ENCODE data around the gene MYO1E.
"Not testable (repeated sequence)": the region's sequence is repeated elsewhere in the genome, so short reads cannot be mapped to it uniquely, and the experiment has no call there.

Gene MYO1E

GRCh38 chr15:59387196-59387878, 14.7 kb upstream of the MYO1E start:
- DNase-seq (ENCODE audit: low read depth), result not testable (repeated sequence)

GRCh38 chr15:59385171-59385570, 12.5 kb upstream of the MYO1E start:
- no peak for DNase-seq (ENCODE audit: low read depth)

GRCh38 chr15:59384507-59384906, 11.8 kb upstream of the MYO1E start:
- no peak for DNase-seq (ENCODE audit: low read depth)

- no peak for DNase-seq (ENCODE audit: low read depth)
These were observed 8.4 kb upstream of the MYO1E start for GRCh38 chr15:59380902-59381610.

- no peak for DNase-seq (ENCODE audit: low read depth)
These were observed 6.9 kb upstream of the MYO1E start for GRCh38 chr15:59379531-59379930.

GRCh38 chr15:59378855-59379254, 6.2 kb upstream of the MYO1E start:
- DNase-seq (ENCODE audit: low read depth), result no peak

- DNase-seq (ENCODE audit: low read depth), result no peak
These were observed 5.3 kb upstream of the MYO1E start for GRCh38 chr15:59377924-59378323.

- DNase-seq (ENCODE audit: low read depth), result no peak
These were observed 4.1 kb upstream of the MYO1E start for GRCh38 chr15:59376733-59377132.

- no peak for DNase-seq (ENCODE audit: low read depth)
These were observed 544 bp upstream of the MYO1E start for GRCh38 chr15:59373215-59373614.

GRCh38 chr15:59371458-59372351, 966 bp downstream of the MYO1E start:
- no peak for DNase-seq (ENCODE audit: low read depth)

GRCh38 chr15:59369597-59369996, 3.1 kb downstream of the MYO1E start:
- DNase-seq (ENCODE audit: low read depth), result no peak

- no peak for DNase-seq (ENCODE audit: low read depth)
These were observed 5.6 kb downstream of the MYO1E start for GRCh38 chr15:59367022-59367451.

GRCh38 chr15:59366333-59367021, 6.2 kb downstream of the MYO1E start:
- no peak for DNase-seq (ENCODE audit: low read depth)

GRCh38 chr15:59364248-59364647, 8.4 kb downstream of the MYO1E start:
- no peak for DNase-seq (ENCODE audit: low read depth)

GRCh38 chr15:59362331-59362730, 10.3 kb downstream of the MYO1E start:
- DNase-seq (ENCODE audit: low read depth), result no peak

- no peak for DNase-seq (ENCODE audit: low read depth)
These were observed 11.8 kb downstream of the MYO1E start for GRCh38 chr15:59360896-59361295.

- DNase-seq (ENCODE audit: low read depth), result no peak
These were observed 12.4 kb downstream of the MYO1E start for GRCh38 chr15:59360305-59360704.

GRCh38 chr15:59355730-59356129, 16.9 kb downstream of the MYO1E start:
- DNase-seq (ENCODE audit: low read depth), result no peak

- DNase-seq (ENCODE audit: low read depth), result no peak
These were observed 18.1 kb downstream of the MYO1E start for GRCh38 chr15:59354417-59355031.

GRCh38 chr15:59353994-59354416, 18.7 kb downstream of the MYO1E start:
- DNase-seq (ENCODE audit: low read depth), result no peak

GRCh38 chr15:59352683-59353082, 20.0 kb downstream of the MYO1E start:
- no peak for DNase-seq (ENCODE audit: low read depth)

GRCh38 chr15:59352189-59352588, 20.5 kb downstream of the MYO1E start:
- DNase-seq (ENCODE audit: low read depth), result no peak

Measured in fibroblast of the conjunctiva (primary cell).